AG09309 (cell line): ENCODE results near the gene RBKS.
A peak's percentile ranks its signal among the peaks of the same experiment; 100 is the strongest.
"Not testable (repeated sequence)": the region's sequence is repeated elsewhere in the genome, so short reads cannot be mapped to it uniquely, and the experiment has no call there.

Experiments used
- DNase-seq: peaks from one replicate; pipeline ENCODE4 v3.0.0-alpha.2; 2010; ENCODE audit warnings: low read depth
- H3K4me3 ChIP-seq: 2 replicates; pipeline ENCODE4 v1.5.1; 2011; ENCODE audit warnings: mild to moderate bottlenecking, low read depth, low read length, moderate library complexity; ENCODE audit not compliant: control insufficient read depth
- CTCF ChIP-seq: IDR thresholded peaks from 2 replicates; pipeline ENCODE4 v1.5.1; 2011; ENCODE audit warnings: mild to moderate bottlenecking, low read depth, low read length, inconsistent platforms; ENCODE audit not compliant: insufficient read depth, control insufficient read depth; ENCODE audit errors: missing control alignments

Gene RBKS

GRCh38 chr2:27772804-27773203, 117.4 kb downstream of the RBKS start:
- no peak for TF ChIP-seq CTCF
- DNase-seq, result no peak
- H3K4me3 ChIP-seq, result peak overlapping the region; percentile 6; the same call in 1 of the 2 replicates

GRCh38 chr2:27771548-27772335, 118.4 kb downstream of the RBKS start, which contains the start of gene MRPL33:
Gene MRPL33, plus strand, starts transcription at chr2:27771719. Its CDS starts 59 bp downstream, at chr2:27771778.
- TF ChIP-seq CTCF, result no peak
- DNase-seq, result peak; percentile 40
- H3K4me3 ChIP-seq, result peak within 1 kb of the TSS; percentile 58

GRCh38 chr2:27771202-27771547, 119.0 kb downstream of the RBKS start:
- DNase-seq, result no peak
- no peak for TF ChIP-seq CTCF
- H3K4me3 ChIP-seq, result peak overlapping the region; percentile 58

DNA sequence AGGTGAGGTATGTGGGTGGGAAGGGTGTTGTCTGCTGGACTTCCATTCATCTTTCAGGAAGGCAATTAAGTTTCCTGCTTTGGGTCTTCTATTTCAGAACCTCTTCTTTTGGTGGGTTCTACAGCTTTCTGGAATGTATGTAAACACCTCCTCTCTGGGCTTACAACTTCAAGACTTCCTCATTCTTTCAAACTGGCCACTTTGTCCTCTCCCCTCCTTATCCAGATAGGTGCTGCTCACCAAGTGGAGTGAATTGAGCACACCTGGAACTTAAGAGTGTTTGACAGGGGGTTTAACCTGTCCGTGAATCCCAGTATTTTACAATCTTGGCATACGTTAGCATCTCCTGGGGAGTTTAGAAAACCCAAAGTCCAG, 123.9 kb downstream of the RBKS start:
- DNase-seq, result no peak
- no peak for TF ChIP-seq CTCF
- no peak overlapping the region for H3K4me3 ChIP-seq

DNA sequence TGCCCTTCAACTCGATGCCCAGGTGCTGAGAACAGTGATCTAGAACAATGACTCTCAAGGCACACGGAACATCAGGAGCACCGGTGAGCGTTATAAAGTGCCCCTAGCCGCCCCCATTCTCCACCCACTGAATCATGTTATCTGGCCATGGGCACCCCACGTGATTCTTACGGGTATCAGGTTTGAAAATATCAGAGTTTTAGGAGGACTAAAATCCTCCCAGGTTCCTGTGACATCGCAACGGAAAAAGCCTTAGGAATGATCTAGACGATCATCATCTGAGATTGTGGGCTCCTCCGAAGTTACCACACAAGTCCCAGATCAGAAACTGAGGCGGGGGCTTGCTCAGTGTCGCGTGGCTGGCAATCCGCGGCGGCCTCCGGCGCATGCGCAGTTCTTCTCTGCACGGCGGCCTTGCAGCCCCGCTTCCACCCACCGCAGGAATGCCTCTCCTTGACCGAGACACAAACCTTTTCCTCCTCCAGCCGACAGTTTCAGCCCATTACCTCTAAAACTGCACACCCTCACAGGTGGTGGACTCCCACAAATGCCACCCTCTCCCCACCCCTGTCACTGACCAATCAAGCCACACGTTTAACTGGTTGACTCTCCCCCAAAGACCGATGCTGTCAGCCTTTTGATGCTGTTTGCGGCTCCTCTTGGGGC, 124.4 kb downstream of the RBKS start:
- no peak for DNase-seq
- no peak overlapping the region for H3K4me3 ChIP-seq
- TF ChIP-seq CTCF, result no peak

DNA sequence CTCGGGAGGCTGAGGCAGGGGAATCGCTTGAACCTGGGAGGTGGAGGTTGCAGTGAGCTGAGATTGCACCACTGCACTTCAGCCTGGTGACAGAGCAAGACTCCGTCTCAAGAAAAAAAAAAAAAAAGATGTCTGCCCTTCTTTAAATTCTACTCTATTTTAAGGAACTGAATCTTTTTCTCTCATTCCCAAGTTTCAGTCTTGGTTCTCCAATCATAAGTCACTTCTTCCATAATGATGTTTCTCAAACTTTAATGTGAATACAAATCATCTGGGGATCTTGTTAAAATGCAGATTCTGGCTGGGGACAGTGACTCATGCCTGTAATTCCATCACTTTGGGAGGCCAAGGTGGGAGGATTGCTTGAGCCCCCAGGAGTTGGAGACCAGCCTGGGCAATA, 125.7 kb downstream of the RBKS start:
- DNase-seq, H3K4me3 ChIP-seq: not testable (repeated sequence)

DNA sequence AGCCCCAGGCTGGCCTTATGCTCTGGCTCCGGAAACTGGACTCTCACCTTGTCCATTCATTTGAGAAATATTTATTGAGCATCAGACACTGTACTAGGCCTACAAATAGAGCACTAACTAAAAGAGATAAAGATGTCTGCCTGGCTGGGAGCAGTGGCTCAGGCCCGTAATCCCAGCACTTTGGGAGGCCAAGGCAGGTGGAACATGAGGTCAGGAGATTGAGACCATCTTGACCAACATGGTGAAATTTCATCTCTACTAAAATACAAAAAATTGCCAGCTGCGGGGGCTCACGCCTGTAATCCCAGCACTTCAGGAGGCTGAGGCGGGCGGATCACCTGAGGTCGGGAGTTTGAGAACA, 126.3 kb downstream of the RBKS start:
- no peak for TF ChIP-seq CTCF
- H3K4me3 ChIP-seq, result no peak overlapping the region

More for the DNA sequence above, 126.3 kb downstream of the RBKS start:
- DNase-seq, result no peak
